HG02623 (cell line): ENCODE results near the gene SACM1L.
A peak's percentile ranks its signal among the peaks of the same experiment; 100 is the strongest.

Experiments used
- ATAC-seq: cut with Tn5 transposase; IDR thresholded peaks from one replicate; pipeline ENCODE4 v1.9.1; 2021; ENCODE audit warnings: moderate library complexity; ENCODE audit not compliant: unreplicated experiment

The SACM1L gene, protein sequence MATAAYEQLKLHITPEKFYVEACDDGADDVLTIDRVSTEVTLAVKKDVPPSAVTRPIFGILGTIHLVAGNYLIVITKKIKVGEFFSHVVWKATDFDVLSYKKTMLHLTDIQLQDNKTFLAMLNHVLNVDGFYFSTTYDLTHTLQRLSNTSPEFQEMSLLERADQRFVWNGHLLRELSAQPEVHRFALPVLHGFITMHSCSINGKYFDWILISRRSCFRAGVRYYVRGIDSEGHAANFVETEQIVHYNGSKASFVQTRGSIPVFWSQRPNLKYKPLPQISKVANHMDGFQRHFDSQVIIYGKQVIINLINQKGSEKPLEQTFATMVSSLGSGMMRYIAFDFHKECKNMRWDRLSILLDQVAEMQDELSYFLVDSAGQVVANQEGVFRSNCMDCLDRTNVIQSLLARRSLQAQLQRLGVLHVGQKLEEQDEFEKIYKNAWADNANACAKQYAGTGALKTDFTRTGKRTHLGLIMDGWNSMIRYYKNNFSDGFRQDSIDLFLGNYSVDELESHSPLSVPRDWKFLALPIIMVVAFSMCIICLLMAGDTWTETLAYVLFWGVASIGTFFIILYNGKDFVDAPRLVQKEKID

DNA sequence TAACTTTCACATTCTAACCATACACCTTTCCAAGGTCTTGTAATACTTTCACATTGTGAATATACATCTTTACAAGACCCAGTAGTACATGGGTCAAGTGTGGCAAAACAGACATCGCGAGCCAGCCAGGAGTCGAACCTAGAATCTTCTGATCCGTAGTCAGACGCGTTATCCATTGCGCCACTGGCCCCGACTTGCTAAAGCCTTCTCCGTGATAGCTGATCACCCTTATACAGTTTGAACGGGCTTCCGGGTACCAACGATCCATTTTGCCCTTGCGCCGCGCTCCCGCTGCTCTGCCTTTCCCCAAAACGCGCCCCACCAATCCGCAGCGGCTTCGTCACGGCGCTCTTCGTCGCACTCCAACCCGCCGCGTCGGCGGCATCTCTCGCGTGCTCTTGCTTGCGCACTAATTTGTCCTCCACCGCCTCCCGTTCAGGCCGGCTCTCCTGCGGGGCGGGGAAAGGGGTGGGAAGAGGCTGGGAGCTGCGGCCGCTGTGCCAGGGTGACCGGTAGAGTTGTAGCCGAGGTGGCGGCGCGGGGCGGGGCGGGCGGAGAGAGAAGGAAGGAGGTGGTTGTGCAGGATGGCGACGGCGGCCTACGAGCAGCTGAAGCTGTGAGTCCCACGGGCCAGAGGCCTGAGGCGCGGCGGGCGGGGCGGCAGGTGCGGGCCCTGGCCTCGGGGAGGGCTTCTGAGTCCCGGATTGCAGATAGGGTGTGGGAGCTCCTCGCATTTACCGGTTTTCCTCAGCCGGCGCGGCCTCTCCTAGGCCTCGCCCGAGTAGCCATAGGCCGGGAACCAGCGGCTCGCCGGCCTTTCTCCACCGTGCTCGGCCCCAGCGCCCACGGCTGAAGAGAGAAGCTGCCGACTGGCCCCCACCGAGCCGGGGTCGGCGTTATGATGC is at the start of gene SACM1L:
SACM1L (plus strand) TSS at position 515 of the 905 bp plus-strand sequence; CDS start at position 585, 70 bp downstream.
- peak; percentile 73 for ATAC-seq

DNA sequence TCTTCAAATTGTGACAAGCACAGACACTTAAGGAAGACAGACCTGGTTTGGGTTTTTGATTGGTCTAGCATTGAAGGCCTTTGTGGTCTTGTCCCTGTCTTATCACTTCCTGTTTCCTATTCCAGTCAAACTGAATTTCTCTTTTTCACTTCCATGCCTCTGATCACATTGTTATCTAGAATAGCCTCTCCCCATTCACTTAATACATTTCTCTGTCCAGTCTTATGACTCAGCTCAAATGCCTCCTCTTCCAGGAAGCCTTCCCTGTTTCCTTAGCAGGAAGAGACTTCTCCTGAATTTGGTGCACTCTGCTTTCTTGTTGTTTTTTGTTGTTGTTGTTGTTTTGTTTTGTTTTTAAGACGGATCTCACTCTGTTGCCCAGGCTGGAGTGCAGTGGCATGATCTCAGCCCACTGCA is 49.1 kb upstream of the SACM1L start:
- ATAC-seq: no peak

DNA sequence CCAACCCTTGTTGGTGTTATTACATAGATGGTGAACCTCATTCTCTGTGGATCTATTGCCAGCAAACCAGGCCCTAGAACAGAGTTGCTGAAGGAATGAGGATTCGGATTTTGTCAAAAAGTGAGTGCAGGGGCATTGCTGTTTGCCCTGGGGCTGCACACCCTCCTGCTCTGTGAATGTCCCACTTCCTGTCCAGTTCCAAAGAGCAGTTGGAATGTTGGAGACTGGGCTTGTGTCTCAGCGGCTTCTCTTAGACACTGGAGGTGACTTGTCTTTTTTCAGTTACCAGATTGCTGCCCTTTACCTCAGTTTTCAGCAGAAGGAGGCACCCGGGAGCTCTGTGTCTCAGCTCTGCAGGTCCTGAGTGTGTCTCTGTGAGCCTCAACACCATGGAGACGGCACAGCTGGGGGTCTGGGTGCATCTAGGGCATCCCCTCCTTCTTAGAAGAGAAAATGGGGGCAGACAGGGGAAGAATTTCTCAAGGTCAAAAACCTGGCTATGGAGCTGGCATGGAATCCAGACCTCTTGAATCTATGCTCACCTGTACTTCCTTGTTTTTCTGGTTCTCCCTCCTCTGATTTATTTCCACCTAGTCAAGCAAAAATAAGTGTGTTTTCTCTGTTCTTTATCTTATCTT is 48.4 kb upstream of the SACM1L start:
- ATAC-seq: no peak

DNA sequence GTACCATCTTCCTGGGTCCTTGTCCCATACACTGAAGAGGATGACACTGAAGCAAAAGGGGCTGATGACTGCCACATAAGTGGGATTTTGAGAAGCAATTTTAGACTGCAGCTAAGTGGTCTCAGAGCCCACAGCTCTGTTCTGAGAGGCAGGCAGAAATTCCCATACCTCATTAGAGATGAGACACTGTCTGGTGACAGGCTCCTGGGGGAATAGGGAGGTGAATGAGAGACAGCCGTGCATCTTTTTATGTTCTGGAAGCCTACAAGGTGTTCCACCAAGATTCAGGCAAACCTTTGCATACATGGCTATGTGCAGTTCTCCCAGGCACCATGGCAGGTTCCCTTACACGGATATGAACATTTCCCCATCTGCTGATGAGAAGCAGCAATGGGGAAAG is 47.4 kb upstream of the SACM1L start:
- no peak for ATAC-seq

DNA sequence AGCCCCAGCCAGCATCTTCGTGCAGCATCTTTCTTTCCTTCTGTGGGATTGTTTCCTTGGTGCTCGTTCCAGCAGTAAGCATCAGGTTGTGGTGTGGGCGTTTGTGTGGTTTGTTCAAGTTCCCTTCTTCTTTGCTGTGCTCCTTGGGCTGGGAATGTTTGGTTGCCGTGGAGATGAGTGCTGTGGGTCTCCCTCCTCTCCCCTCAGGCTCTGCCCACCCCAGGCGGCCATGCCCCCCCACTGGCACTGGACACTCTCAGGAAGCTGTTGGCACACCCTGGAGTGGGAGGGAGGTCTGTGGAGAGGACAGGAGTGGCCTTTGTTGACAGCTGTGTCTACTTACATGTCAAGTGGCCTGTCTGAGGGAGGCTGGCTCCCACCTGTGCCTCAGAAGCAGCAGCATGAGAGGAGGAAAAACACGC is 46.5 kb upstream of the SACM1L start:
- no peak for ATAC-seq

DNA sequence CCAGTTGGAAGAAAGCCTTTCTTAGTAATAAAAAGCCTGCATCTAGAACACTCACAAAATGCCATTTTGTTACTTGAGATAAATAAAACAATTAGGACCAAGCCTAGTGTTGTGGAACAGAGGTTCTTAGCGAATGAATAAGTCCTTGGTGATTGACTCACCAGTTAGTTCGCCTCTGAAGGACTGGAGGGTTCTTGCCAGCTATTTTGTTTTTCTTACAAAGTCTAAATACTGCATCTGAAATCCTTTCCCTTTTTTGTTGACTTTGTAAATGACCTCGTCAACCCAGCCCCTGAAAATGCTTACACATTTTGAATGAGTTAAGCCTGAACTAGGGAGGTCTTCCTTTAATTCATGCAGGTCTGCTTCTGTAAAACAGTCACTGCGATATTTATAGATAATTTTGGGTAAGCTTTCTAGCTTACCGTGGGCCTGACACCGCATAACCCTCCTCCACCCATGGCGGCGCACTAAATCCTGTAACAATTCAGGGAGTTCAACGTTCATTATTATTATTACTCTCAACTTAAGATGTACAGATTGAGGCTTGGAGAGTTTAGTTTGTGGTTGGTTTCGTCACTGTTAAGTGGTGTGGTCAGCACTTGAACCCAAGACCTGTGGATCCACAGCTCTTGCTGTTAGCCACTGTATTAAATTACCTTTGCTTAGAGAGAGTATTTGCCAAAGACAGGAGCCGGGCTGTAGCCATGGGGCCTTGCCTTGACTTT is 45.0 kb upstream of the SACM1L start:
- no peak for ATAC-seq

DNA sequence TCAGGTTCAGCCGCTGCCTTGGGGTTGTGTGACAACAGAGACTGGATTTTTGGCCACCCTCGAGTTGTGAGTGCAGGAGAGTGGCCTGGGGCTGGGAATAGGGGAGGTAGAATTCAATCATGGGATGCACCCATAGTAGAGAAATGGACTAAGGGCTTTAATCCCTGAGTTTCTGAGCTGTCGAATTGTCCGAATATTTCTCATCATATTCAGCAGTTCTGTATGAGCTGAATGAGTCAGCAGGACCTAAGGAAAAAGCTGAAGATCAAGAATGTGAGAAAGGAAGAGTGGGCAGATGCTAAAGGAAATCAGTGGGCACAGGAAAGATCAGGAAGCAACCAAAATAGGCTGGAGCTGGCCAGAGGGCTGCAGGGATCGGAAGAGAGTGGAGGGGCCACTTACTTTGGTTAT is 44.4 kb upstream of the SACM1L start:
- ATAC-seq: no peak

DNA sequence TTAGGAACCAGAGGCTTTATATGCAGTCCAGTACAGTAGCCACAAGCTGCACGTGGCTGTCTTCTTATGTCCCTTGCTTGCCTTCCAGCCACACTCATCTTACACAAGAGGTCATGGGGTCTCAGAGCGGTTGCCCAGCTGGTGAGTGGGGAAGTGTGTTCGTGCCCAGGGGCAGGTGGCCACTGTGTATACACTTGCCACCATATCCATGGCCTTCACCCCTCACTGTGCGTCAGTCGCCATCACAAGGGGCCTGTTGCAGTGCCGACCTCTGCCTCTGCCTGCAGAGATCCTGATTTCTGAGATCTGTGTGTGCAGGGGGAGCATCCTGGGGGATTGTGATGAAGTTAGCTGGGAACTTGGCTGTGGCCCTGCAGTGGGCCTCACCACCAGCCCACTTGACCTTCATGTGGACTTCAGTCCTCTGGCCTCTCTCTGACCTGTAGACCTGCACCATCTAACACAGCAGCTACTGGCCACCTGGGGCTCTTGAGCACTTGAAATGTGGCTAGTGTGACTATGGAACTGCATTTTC is 43.1 kb upstream of the SACM1L start:
- ATAC-seq: no peak

DNA sequence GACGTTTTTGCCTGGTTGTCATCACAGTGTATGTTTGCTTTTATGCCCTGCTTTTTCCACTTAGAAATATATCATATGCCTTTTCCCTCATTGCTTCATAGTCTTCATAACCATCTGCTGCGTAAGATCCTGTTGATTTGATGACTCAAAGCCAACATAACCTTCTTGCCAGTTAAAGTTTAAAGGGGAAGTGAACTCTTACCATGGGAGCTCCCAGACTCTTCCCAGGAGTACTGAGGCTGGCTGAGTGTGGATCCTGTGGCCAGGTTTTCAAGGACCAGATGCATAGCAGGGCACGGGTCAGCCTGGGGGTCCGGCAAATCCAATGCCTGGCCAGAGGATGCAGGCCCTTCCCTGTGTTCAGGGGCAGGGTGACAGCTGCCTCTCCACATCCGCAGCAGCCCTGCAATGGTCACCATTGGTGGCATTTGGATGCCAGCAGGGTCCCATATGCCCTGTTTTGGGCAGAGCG is 42.0 kb upstream of the SACM1L start:
- ATAC-seq: no peak

DNA sequence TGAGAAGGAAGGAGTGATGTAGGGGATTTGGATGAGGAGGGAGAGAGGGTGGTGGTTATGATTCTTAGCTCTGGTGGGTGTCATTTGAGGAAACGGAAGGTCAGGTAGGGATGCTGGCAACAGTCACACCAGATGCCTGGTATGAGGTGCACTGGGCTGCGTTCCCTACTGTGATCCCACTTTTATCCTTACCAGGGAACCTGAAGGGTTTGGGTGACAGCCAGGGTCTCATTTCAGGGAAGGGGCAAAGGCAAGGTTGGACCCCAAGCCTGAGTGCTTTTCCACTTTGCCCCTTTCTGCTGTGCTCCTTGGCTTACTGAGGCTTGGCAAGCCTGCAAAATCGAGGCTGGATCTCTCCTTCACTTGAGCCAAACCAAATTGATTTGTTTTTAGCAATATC is 36.0 kb upstream of the SACM1L start:
- no peak for ATAC-seq

DNA sequence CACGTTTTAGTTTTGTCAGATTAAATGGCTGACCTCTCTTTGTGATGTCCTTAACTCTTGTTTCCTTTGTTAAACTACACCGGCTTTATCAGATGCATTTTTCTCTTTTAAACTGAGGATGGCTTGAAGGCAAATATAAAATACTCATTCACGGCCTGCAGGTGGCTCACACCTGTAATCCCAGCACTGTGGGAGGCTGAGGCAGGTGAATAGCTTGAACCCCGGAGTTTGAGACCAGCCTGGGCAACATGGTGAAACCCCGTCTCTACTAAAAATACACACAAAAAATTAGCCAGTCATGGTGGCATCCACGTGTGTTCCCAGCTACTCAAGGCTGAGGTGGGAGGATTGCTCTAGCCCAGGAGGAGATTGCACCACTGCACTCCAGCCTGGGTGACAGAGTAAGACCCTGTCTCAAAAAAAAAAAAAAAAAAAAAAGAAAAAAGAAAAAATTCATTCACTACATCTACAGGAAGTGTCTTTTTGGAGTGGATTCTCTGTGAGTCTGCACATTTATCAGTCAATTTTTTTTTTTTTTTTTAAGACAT is 34.7 kb upstream of the SACM1L start:
- no peak for ATAC-seq

DNA sequence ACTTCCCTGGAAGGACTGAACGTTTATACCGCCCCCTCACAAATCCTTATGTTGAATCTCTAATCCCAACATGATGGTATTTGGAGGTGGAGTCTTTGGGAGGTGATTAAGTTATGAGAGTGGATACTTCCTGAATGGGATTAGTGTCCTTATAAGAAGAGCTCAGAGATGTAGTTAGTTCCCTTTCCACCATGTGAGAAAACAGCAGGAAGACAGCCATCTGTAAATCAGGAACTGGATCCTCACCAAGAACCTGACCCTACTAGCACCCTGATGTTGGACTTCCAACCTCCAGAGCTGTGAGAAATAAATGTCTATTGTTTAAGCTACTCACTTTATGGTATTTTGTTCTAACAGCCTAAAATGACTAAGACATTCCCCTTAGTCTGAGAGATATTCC is 33.3 kb upstream of the SACM1L start:
- ATAC-seq: no peak

DNA sequence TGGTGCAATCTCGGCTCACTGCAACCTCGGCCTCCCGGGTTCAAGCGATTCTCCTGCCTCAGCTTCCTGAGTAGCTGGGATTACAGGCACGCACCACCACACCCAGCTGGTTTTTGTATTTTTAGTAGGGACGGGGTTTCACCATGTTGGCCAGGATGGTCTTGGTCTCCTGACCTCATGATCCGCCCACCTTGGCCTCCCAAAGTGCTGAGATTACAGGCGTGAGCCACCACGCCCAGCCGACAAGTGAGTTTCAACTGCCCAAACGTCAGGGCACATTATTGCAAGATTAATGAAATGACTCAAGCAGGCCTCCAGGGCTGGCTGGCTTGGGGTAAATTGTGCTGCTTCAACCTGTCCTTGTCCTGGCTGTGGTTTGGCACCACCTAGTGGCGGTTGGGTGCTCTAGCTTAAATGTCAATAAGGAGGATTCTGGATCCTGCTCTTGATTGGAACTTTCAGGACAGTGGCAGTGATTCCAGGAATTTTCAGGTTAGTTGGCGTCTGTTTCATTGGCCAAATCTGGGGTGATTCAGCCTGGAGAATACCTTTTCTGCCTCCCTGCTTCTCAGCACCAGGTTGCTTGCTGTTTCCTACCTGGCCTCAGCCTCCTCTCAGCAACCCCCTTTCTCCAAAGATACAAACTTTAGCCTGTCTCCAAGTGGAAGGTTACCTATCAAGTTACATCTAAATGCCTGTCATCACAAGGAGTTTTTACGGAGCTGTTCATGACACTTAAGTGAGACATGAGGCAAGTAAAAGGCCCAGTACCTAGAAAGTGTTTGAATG is 32.4 kb upstream of the SACM1L start:
- ATAC-seq: no peak

DNA sequence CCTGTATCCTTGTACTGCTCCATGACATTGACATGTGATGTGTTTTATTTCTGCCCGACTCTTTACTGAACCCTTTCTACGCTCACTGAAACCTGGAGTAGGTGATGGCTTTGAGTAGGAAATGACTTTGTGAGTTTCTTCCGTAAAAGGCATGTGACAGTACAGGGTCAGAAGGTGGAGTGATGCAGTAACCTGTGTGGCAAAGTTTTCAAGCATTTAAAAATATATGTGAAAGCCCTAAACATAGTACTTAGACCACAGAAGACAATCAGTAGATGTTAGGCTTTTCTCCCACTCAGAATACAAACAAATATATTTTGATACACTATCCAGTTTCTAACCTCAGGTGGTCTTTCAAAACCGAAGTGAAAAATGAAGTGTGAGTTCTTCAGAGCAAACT is 31.3 kb upstream of the SACM1L start:
- peak; percentile 57 for ATAC-seq

DNA sequence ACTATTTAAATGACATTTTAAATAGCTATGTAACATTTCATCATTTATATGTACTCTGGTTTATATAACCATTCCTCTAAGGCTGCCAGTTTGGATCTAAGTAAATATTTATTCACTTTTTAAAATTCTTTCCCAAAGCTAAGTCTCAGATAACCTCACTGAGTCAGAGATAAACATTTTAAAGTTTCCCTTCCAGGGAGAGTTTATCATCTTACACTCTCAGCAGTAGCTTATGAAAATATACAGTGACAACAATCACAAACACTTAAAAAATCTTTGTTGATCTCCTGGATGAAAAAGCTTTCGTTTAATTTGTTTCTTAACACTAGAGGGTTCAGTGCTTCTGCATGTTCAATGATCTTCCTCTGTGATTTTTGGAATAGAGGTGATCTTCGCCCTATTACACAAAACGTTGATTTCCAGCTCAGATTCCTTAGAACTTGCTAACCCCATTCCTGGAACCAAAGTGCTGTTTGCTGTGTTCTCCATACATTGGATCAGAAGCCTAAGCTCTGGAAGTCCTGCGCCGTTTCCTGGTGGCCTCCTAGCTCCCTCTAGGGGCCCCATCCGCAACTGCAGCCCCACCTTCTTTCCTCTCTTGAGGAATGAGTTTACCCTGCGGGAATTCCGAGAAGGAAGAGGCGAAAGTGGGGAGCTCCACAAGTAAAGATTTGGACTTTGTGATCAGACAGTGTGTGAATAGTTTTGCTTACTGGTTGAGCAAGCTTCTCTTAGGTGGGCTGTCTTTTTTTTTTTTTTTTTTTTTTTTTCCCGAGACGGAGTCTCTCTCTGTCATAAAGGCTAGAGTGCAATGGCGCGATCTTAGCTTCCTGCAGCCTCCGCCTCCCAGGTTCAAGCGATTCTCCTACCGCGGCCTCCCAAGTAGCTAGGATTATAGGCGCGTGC is 29.3 kb upstream of the SACM1L start:
- no peak for ATAC-seq

DNA sequence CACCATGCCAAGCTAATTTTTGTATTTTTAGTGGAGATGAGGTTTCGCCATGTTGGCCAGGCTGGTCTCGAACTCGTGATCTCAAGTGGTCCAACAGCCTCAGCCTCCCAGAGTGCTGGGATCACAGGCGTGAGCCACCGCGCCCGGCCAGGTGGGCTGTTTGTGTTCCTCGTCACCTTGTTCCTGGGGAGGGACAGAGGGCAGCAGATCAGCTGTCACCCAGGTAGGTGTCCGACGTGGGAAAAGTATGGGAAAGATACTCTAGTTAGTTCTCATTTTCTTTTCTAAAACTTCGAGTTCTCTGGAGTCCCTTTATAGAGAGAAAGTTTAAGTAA is 28.7 kb upstream of the SACM1L start:
- ATAC-seq: no peak

DNA sequence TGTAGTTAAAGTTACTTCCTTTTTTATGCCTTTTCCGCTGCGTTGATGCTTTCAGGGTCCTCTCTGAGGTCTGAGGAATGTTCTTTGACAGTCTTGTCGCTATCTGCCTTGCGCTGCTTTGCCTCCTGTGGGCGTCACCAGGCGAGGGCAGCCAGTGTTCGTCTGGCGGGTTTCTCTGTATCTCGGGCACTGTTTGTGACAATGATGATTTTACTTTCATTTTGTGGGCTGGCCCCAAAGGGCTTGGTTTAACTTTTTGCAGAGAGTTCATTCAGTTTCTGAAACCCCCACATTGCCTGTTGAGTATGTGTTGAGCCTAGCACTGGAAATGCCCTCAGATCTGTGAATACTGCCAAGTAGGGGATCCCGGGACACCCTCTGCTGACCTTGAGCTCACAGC is 24.6 kb upstream of the SACM1L start:
- peak; percentile 73 for ATAC-seq

DNA sequence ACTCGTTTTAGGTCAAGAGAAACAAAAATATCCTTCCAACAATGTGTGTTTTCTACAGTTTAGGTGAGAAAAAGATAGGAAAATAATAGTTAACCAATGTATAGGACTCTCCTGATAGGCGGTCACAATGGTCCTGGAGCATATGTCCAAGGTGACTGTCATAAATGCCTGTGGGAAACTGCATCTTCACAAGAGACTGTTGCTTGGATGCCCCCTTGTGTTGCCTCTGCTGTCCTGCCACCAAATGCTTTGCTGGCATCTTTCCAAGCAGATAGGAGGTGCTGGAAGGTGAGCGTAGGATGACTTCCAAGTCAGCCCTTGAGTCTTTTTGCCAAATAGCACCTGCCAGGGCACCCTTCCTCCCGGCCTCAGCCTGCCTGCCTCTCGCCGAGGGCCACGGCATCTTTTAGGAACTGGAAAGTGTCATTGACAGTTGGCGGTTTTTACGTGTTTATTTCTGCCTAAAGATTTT is 24.1 kb upstream of the SACM1L start:
- ATAC-seq: no peak
